Muscle layer of duodenum (tissue), 2 donors: ENCODE data around the gene MREG.

Experiments used
- H3K27ac ChIP-seq: one replicate; pipeline ENCODE4 v1.7.0; 2013; ENCODE audit warnings: mild to moderate bottlenecking, low read length
- H3K27me3 ChIP-seq: one replicate; pipeline ENCODE4 v1.7.0; 2013; ENCODE audit warnings: low read depth, mild to moderate bottlenecking, control low read depth, low read length
- H3K36me3 ChIP-seq, 2 donors: one replicate each; pipeline ENCODE4 v1.7.0; 2013; ENCODE audit warnings: low read length in 2 of 2, control low read depth in 1 of 2, mild to moderate bottlenecking in 1 of 2; ENCODE audit not compliant: insufficient read depth in 2 of 2, control insufficient read depth in 1 of 2
- H3K4me1 ChIP-seq, 2 donors: one replicate each; pipeline ENCODE4 v1.7.0; 2013; ENCODE audit warnings: low read length in 2 of 2, mild to moderate bottlenecking in 2 of 2, control low read depth in 1 of 2, moderate library complexity in 1 of 2; ENCODE audit not compliant: insufficient read depth in 2 of 2, control insufficient read depth in 1 of 2
- H3K4me3 ChIP-seq, 2 donors: one replicate each; pipeline ENCODE4 v1.7.0; 2013; ENCODE audit warnings: low read length in 2 of 2, low read depth in 1 of 2, mild to moderate bottlenecking in 1 of 2
- H3K9me3 ChIP-seq, 2 donors: one replicate each; pipeline ENCODE4 v1.7.0; 2013; ENCODE audit warnings: low read length in 2 of 2, control low read depth in 1 of 2, mild to moderate bottlenecking in 1 of 2; ENCODE audit not compliant: control insufficient read depth in 1 of 2
- donor health status: healthy.

Gene MREG

DNA sequence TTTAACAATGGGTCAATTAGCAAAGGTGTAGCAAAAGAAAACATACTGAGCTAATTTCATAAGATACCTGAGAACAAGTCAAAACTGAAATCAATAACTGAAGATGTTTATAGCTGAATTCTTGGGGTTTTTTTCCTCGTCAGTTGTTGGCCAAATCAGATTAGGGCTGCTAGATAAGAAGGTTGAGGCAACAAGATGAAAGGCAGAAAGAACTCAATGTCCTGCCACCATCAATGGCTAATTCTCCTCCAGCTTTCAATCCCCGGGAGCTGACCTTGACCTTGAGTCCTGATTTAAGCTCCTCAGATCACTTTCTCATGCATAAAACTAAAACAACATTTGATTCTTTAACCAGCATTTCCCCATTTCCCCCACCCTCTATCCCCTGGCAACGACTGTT lies 61.8 kb downstream of the MREG start:
- Histone ChIP-seq H3K27ac (no peak overlapping the region), H3K36me3 (peaks cover 0 to 2% of the 10 kb centered on the region in 2 donors), H3K27me3 (no peaks in the 10 kb centered on the region), H3K9me3 (no peaks in the 10 kb centered on the region), H3K4me1 (no peaks in the 10 kb centered on the region), H3K4me3 (no peak overlapping the region)

DNA sequence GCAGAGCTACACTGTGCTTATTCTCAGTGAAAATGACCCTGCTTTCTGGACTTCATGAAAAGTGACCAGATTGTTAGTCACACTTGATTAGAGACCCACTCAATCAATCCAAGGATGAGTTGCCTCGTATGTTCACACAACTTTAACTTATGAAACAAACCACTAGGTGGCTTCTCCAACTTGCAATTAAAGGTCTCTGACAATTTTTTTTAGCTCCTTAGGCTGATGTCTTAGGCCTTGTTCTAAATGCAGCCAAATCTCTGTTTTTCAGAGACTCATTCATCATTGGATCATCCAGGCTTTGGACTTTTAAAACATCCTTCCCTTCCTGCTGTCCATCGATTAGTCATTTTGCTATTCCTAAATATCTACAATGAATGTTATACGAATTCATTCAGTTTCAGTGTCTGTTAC lies 63.4 kb downstream of the MREG start:
- Histone ChIP-seq H3K27me3 (no peaks in the 10 kb centered on the region), H3K4me3 (no peak overlapping the region), H3K27ac (no peak overlapping the region), H3K36me3 (peaks cover 0 to 3% of the 10 kb centered on the region in 2 donors), H3K4me1 (no peaks in the 10 kb centered on the region), H3K9me3 (no peaks in the 10 kb centered on the region)

DNA sequence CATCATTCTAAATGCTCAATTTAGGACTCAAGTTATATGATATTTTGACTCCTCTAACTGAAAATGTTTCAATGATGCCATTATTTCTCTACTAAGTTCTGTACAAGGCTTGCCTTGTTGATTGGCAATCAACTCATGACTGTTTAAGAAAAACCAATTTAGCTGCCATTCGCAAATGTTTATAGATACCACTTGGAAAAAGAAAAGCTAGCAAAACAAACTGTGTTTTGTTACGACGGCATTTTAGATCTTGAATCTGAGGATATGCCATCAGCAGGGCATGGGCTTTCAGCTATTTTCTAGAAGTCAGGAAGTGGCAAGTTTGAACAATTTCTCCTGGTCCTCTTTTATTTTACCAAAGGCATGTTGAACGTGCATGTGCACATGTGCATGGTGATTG lies 65.3 kb downstream of the MREG start:
- Histone ChIP-seq H3K27me3 (no peaks in the 10 kb centered on the region), H3K36me3 (peaks cover 3 to 5% of the 10 kb centered on the region in 2 donors), H3K4me1 (no peaks in the 10 kb centered on the region), H3K4me3 (no peak overlapping the region), H3K27ac (no peak overlapping the region), H3K9me3 (no peaks in the 10 kb centered on the region)

DNA sequence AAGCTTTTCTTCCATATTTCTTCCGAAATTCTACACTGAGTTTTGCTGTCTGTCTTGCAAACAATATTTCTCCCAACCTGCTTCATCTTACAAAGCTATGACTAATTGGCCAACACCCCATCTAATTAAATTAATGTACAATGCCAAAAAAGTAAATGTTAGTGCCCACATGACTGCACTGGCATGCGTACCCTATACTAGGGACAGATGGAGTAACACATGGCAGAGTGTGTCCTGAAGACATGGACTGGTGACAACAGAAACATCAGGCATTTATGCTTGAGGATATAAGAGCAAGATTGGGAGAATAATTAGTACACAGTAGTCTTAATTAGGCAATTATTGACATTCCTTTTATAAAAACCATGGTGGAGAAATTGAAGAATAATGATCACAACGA lies 66.8 kb downstream of the MREG start:
- Histone ChIP-seq H3K27me3 (no peaks in the 10 kb centered on the region), H3K4me1 (no peaks in the 10 kb centered on the region), H3K9me3 (no peaks in the 10 kb centered on the region), H3K27ac (no peak overlapping the region), H3K4me3 (no peak overlapping the region), H3K36me3 (peaks cover 3 to 5% of the 10 kb centered on the region in 2 donors)

DNA sequence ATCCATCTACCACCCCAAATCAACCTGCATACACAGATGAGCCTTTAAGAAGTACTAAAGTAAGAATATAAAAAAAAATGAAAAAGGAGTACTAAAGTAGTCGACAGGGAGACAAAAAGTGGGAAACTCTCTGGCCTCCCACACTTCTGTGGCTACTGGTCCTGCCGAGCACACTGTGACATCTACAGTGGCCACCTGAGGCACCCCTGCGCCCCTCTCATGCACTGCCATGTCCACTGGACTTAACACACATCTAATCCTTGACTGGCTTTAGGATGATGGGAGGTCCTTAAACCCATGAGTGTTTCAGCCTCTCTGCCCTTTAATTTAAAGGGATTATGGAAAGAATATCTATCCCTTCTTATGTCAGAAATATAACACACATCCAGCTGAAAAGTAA lies 71.2 kb downstream of the MREG start:
- no peaks in the 10 kb centered on the region for H3K4me1 ChIP-seq
- no peaks in the 10 kb centered on the region for H3K9me3 ChIP-seq
- H3K27me3 ChIP-seq = no peaks in the 10 kb centered on the region
- H3K27ac ChIP-seq = no peak overlapping the region
- peaks cover 3 to 5% of the 10 kb centered on the region in 2 donors for H3K36me3 ChIP-seq
- H3K4me3 ChIP-seq = no peak overlapping the region

DNA sequence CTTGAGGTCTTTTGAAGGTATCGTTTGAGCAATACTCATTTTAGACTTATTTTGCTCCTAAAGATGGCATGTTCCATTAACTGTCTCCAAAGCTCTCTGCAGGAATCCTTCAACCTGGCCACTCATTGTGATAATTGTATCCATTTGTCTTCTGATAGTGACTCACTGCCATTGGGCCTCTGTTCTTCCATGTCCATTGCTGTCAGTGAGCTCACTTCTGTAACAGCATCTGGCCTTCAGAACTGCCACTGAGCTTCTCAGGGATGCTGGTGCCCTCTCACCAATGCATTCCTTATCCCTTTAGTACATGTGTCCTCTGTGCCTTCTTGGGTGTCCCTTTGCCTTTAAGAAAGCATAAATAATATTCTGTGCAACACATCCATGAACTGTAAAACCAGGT lies 71.6 kb downstream of the MREG start:
- Histone ChIP-seq H3K9me3 (no peaks in the 10 kb centered on the region), H3K27ac (no peak overlapping the region), H3K4me3 (no peak overlapping the region), H3K36me3 (peaks cover 2 to 5% of the 10 kb centered on the region in 2 donors), H3K4me1 (no peaks in the 10 kb centered on the region), H3K27me3 (no peaks in the 10 kb centered on the region)

DNA sequence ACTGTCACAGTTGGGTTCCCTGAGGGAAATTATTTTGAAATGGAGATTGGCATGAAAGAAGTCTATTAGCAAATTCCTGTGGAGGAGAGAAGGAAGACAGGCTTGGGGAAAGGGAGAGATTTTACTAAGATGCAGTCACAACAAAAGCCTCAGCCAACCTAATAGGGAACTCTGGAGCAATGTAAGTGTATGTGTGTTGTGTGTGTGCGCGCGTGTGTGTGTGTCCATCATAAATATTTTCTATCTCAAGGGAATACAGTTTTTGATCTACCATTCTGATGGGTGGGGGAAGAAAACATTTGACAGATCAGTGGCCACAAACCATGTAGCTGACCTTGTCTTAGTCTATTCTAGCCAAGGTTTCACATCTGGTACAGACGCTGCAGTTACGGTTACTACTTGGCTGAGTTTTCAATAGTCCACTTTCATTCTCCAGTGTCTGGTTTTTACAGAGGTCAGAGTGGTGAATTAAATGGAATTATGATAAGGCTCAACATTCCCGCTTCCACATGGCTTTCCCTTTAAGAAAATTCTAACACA lies 72.6 kb downstream of the MREG start:
- Histone ChIP-seq H3K36me3 (peaks cover 0 to 5% of the 10 kb centered on the region in 2 donors), H3K27ac (no peak overlapping the region), H3K4me3 (no peak overlapping the region), H3K9me3 (no peaks in the 10 kb centered on the region), H3K27me3 (no peaks in the 10 kb centered on the region), H3K4me1 (no peaks in the 10 kb centered on the region)

DNA sequence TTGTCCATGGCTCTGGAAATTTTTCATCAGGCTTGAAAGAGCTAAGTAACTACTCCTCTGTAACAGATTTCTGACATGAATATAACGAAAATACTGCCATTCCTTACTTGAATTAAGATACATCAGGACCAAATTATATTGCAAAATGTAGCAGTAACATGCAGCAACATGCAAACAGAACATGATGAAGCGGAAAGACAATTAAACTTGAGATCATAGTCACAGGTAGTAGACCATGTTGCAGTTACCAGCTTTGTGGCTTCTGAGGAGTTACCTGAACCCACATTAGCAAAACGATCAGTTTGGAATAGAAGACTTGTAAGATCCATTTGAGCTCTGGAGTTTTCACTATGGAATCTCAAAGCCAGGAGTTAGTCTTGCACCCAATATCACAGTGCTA lies 76.2 kb downstream of the MREG start:
- no peaks in the 10 kb centered on the region for H3K27me3 ChIP-seq
- no peaks in the 10 kb centered on the region for H3K4me1 ChIP-seq
- no peaks in the 10 kb centered on the region for H3K36me3 ChIP-seq
- no peak overlapping the region for H3K4me3 ChIP-seq
- H3K27ac ChIP-seq = no peak overlapping the region
- H3K9me3 ChIP-seq = no peaks in the 10 kb centered on the region

DNA sequence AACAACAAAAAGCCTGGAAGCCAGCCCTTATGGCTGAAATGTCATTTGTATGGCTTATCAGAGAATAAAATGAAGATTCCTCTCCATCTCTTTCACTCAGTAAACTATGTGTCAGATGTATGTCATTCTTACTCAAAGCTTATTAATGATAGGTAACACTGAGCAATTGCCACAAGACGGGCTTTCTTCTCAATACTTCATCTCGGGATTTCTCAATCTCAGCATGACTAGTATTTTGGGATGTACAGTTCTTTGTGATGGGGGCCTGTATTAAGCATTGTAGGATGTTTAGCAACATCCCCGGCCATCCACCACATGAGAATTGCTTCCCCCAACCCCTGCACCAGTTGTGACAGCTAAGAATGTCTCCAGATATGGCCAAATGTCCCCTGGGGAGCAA lies 80.2 kb downstream of the MREG start:
- Histone ChIP-seq H3K9me3 (no peaks in the 10 kb centered on the region), H3K4me1 (no peaks in the 10 kb centered on the region)

DNA sequence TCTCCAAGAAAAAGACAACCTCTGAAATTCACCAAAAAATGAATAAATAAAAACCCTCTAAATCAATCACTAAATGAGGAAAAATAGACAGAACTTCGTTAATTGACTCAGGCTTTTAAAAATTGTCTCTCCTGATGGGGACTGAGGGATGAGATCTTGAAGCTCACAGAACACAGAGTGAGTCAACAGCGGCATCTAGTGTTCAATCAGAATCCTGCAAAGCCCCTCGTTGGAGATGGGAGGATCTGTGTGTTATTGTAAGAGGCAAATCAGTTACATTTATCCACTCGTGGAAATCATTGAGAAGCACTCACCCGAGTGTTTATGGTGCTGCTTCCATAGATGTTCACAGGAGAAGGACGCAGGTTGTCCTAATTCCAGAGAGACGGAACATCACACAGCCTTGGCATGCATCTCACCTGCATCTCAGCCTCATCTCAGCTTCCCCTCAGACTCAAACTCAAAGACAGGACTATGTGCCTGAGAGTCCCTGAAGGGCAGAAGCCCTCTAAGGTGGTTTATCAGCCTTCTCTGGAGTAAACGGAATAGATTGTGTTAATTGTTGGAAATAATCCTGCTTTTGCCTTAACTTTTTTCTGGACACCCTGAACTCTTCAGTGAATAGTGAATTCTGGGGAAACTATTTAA lies 82.0 kb downstream of the MREG start:
- Histone ChIP-seq H3K36me3 (no peaks in the 10 kb centered on the region), H3K4me3 (no peak overlapping the region), H3K27me3 (no peaks in the 10 kb centered on the region), H3K27ac (no peak overlapping the region), H3K9me3 (no peaks in the 10 kb centered on the region), H3K4me1 (no peaks in the 10 kb centered on the region)

More for the DNA sequence above, 80.2 kb downstream of the MREG start:
- Histone ChIP-seq H3K4me3 (no peak overlapping the region), H3K27ac (no peak overlapping the region), H3K36me3 (no peaks in the 10 kb centered on the region), H3K27me3 (no peaks in the 10 kb centered on the region)

DNA sequence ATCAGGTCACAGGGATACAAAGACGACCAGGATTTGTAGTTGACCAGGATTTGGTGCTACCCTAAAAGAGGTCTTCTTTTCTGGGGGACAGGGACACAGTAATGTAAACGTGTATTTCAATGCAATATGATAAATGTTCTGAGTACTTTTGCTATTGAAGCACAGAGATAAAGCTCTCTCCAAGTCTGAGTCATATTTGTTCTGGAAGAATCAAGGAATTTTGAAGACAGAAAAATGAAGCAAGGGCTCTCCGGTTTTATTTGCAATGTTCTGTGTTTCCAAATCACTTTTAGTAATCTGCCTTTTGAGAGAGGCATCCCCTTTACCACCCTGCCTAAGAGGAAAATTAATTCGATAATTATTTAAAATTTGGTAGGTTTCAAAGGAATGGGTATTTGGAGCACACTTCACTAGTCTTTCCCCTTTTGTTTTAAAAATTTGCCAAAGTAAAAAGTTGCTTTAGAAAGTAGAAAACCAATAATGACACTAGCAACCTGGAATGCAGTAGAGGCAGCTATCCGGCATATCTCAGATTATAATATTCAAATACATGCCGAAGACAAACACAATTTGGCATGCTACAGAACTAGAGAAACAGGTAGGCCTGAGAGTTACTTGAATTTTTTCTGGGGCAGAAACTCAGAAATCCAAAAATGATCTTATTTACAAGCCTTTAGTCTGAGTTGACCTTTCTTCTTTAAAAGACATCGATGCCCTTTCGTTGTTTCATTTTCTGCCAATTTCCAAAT lies 82.7 kb downstream of the MREG start:
- H3K4me1 ChIP-seq = no peaks in the 10 kb centered on the region
- H3K27ac ChIP-seq = no peak overlapping the region
- H3K4me3 ChIP-seq = no peak overlapping the region

More for the DNA sequence above, 82.7 kb downstream of the MREG start:
- Histone ChIP-seq H3K27me3 (no peaks in the 10 kb centered on the region), H3K9me3 (no peaks in the 10 kb centered on the region), H3K36me3 (no peaks in the 10 kb centered on the region)
